Measurements from ENCODE around the gene MAPK10.

The MAPK10 gene

GRCh38 chr4:86302830-86303229, 57.0 kb downstream of the MAPK10 start:
- no peak overlapping the region for H3K4me3 ChIP-seq (ENCODE audit: low read depth, low read length)
- no peak for TF ChIP-seq CTCF (IDR thresholded peaks at IDR 0.05; ENCODE audit: low read depth, low read length)

GRCh38 chr4:86302251-86302650, 57.6 kb downstream of the MAPK10 start:
- no peak overlapping the region for H3K4me3 ChIP-seq (ENCODE audit: low read depth, low read length)
- TF ChIP-seq CTCF (IDR thresholded peaks at IDR 0.05; ENCODE audit: low read depth, low read length) = no peak

- no peak overlapping the region for H3K4me3 ChIP-seq (ENCODE audit: low read depth, low read length)
- no peak for TF ChIP-seq CTCF (IDR thresholded peaks at IDR 0.05; ENCODE audit: low read depth, low read length)
Observed at GRCh38 chr4:86300516-86300915, 59.3 kb downstream of the MAPK10 start.

- no peak for TF ChIP-seq CTCF (IDR thresholded peaks at IDR 0.05; ENCODE audit: low read depth, low read length)
- no peak overlapping the region for H3K4me3 ChIP-seq (ENCODE audit: low read depth, low read length)
Observed at GRCh38 chr4:86296865-86297264, 63.0 kb downstream of the MAPK10 start.

- TF ChIP-seq CTCF (IDR thresholded peaks at IDR 0.05; ENCODE audit: low read depth, low read length) = no peak
- no peak overlapping the region for H3K4me3 ChIP-seq (ENCODE audit: low read depth, low read length)
Observed at GRCh38 chr4:86294883-86295282, 65.0 kb downstream of the MAPK10 start.

- no peak for TF ChIP-seq CTCF (IDR thresholded peaks at IDR 0.05; ENCODE audit: low read depth, low read length)
- no peak overlapping the region for H3K4me3 ChIP-seq (ENCODE audit: low read depth, low read length)
Observed at GRCh38 chr4:86291180-86291579, 68.7 kb downstream of the MAPK10 start.

- no peak overlapping the region for H3K4me3 ChIP-seq (ENCODE audit: low read depth, low read length)
- no peak for TF ChIP-seq CTCF (IDR thresholded peaks at IDR 0.05; ENCODE audit: low read depth, low read length)
Observed at GRCh38 chr4:86286726-86287125, 73.1 kb downstream of the MAPK10 start.
